WTC11 (cell line): ENCODE measurements around the gene INPP4B. TPM values are rescaled to one million over a fixed set of nuclear protein-coding genes. Genes with fewer than 3 reads are reported as not detected.

Experiments
- ATAC-seq: fragments of 200-7000 bp; cut with Tn5 transposase; 2 replicates; pipeline ENCODE4 v1.10.0; 2021; ENCODE audit warnings: mild to moderate bottlenecking, moderate library complexity
- CTCF ChIA-PET: fragments of 300-600 bp; sonication (Branson Sonifier 250); formaldehyde crosslinking; loops from one replicate; lab custom pipeline; 2021; ENCODE audit warnings: antibody characterized with exemption; lab: Charles Lee
- POLR2A ChIA-PET: fragments of 350-600 bp; sonication (Branson Sonifier 250); formaldehyde crosslinking; loops from one replicate; lab custom pipeline; 2021; ENCODE audit warnings: antibody characterized with exemption; lab: Charles Lee
- DNase-seq: peaks from one replicate; pipeline ENCODE4 v3.0.0; 2021; ENCODE audit warnings: low spot score
- H3K27ac Mint-ChIP-seq: 2 replicates; pipeline ENCODE4 v1.8.0; 2021; ENCODE audit warnings: mixed read lengths
- H3K27me3 Mint-ChIP-seq: 2 replicates; pipeline ENCODE4 v1.8.0; 2021; ENCODE audit warnings: low read depth, mild to moderate bottlenecking, moderate library complexity, mixed read lengths
- H3K36me3 Mint-ChIP-seq: 2 replicates; pipeline ENCODE4 v1.8.0; 2021; ENCODE audit warnings: mixed read lengths
- H3K4me1 Mint-ChIP-seq: 2 replicates; pipeline ENCODE4 v1.8.0; 2022; ENCODE audit warnings: mixed read lengths
- H3K4me3 Mint-ChIP-seq: 2 replicates; pipeline ENCODE4 v1.8.0; 2021; ENCODE audit warnings: mild to moderate bottlenecking, moderate library complexity, mixed read lengths
- H3K9me3 Mint-ChIP-seq: 2 replicates; pipeline ENCODE4 v1.8.0; 2021; ENCODE audit warnings: mixed read lengths
- FOXK1 ChIP-seq: sonication (generic); formaldehyde crosslinking; IDR thresholded peaks from 2 replicates; pipeline ENCODE4 v1.8.0; 2022; ENCODE audit warnings: mild to moderate bottlenecking, moderate library complexity, missing genetic modification reagents
- HMGA2 ChIP-seq: fragments of 250-450 bp; sonication (Bioruptor Pico); IDR thresholded peaks from 2 replicates; pipeline ENCODE4 v1.4.0; 2021; ENCODE audit warnings: mild to moderate bottlenecking, moderate library complexity
- JAZF1 ChIP-seq: fragments of 250-450 bp; sonication (Bioruptor Pico); IDR thresholded peaks from 2 replicates; pipeline ENCODE4 v1.9.0; 2021; ENCODE audit warnings: moderate library complexity, mild to moderate bottlenecking, inconsistent platforms
- KAT7 ChIP-seq: sonication (generic); formaldehyde crosslinking; IDR thresholded peaks from 2 replicates; pipeline ENCODE4 v1.8.1; 2023; ENCODE audit warnings: missing genetic modification reagents, mild to moderate bottlenecking, borderline replicate concordance
- NFYB ChIP-seq: sonication (generic); formaldehyde crosslinking; conservative IDR thresholded peaks from 2 replicates; pipeline ENCODE4 v1.8.0; 2022; ENCODE audit warnings: low read depth, missing genetic modification reagents
- NR3C1 ChIP-seq: sonication (generic); formaldehyde crosslinking; conservative IDR thresholded peaks from 2 replicates; pipeline ENCODE4 v1.8.1; 2023; ENCODE audit warnings: low read depth, mild to moderate bottlenecking, missing genetic modification reagents
- RORB ChIP-seq: fragments of 250-450 bp; sonication (Bioruptor Pico); IDR thresholded peaks from 2 replicates; pipeline ENCODE4 v1.9.0; 2021; ENCODE audit warnings: mild to moderate bottlenecking
- SMAD3 ChIP-seq: sonication (generic); formaldehyde crosslinking; IDR thresholded peaks from 2 replicates; pipeline ENCODE4 v1.8.0; 2022; ENCODE audit warnings: missing genetic modification reagents, mild to moderate bottlenecking, borderline replicate concordance
- ZNF232 ChIP-seq: sonication (generic); formaldehyde crosslinking; IDR thresholded peaks from 2 replicates; pipeline ENCODE4 v1.8.0; 2022; ENCODE audit warnings: mild to moderate bottlenecking, missing genetic modification reagents
- ZNF263 ChIP-seq: sonication (generic); formaldehyde crosslinking; IDR thresholded peaks from 2 replicates; pipeline ENCODE4 v1.8.1; 2022; ENCODE audit warnings: low read depth, mild to moderate bottlenecking, moderate library complexity, missing genetic modification reagents
- total RNA-seq: library from RNA; stranded (reverse); gene quantifications from 3 replicates; pipeline ENCODE4 v1.2.3, GENCODE V29; 2021
- TF ChIP-seq, protein P1 (sequence below): sonication (generic); formaldehyde crosslinking; IDR thresholded peaks from 2 replicates; pipeline ENCODE4 v1.8.0; 2022; ENCODE audit warnings: mild to moderate bottlenecking, missing genetic modification reagents
- TF ChIP-seq, protein P2 (sequence below): sonication (generic); formaldehyde crosslinking; IDR thresholded peaks from 2 replicates; pipeline ENCODE4 v1.8.0; 2022; ENCODE audit warnings: mild to moderate bottlenecking, missing genetic modification reagents
- TF ChIP-seq, protein P3 (sequence below): sonication (generic); formaldehyde crosslinking; IDR thresholded peaks from 2 replicates; pipeline ENCODE4 v1.8.0; 2022; ENCODE audit warnings: missing genetic modification reagents
- TF ChIP-seq, protein P4 (sequence below): sonication (generic); formaldehyde crosslinking; IDR thresholded peaks from 2 replicates; pipeline ENCODE4 v1.8.1; 2022; ENCODE audit warnings: missing genetic modification reagents, borderline replicate concordance
- TF ChIP-seq, protein P5 (sequence below): sonication (generic); formaldehyde crosslinking; IDR thresholded peaks from 2 replicates; pipeline ENCODE4 v1.8.1; 2023; ENCODE audit warnings: mild to moderate bottlenecking, missing genetic modification reagents
- TF ChIP-seq, protein P6 (sequence below): sonication (generic); formaldehyde crosslinking; IDR thresholded peaks from 2 replicates; pipeline ENCODE4 v1.8.0; 2022; ENCODE audit warnings: mild to moderate bottlenecking, missing genetic modification reagents
- TF ChIP-seq, protein P7 (sequence below): sonication (generic); formaldehyde crosslinking; IDR thresholded peaks from 2 replicates; pipeline ENCODE4 v1.8.1; 2022; ENCODE audit warnings: mild to moderate bottlenecking, missing genetic modification reagents, moderate library complexity, borderline replicate concordance
- TF ChIP-seq, protein P8 (sequence below): sonication (generic); formaldehyde crosslinking; IDR thresholded peaks from 2 replicates; pipeline ENCODE4 v1.8.0; 2023; ENCODE audit warnings: missing genetic modification reagents, mild to moderate bottlenecking, borderline replicate concordance

The INPP4B gene
- total RNA-seq, 1 experiment from 2014 or later = 0.92 TPM

DNA sequence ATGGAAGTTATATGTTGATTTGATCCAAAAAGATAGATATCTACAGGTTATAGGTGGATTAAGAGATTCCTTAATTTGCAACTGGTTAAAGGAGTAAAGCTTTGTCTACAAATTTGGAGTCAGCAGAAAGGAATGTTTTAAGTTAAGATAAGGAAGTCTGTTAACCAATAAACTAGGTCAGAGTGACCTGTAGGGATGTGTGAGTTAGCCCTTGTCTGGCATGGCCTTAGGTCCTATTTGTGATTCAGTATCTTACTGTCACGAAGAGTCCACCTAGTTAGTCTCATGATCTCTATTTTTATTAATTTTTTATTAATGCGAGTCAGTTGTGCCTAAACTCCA lies 230.8 kb downstream of the INPP4B start (continued):
- TF ChIP-seq KAT7 (no peak), SMAD3 (CRISPR knock-in tag) (no peak), JAZF1 (CRISPR knock-in tag) (no peak), HMGA2 (CRISPR knock-in tag) (no peak), FOXK1 (CRISPR knock-in tag) (no peak)
- TF ChIP-seq, protein P1, sequence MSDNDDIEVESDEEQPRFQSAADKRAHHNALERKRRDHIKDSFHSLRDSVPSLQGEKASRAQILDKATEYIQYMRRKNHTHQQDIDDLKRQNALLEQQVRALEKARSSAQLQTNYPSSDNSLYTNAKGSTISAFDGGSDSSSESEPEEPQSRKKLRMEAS (CRISPR knock-in tag) = no peak
- TF ChIP-seq, protein P2, sequence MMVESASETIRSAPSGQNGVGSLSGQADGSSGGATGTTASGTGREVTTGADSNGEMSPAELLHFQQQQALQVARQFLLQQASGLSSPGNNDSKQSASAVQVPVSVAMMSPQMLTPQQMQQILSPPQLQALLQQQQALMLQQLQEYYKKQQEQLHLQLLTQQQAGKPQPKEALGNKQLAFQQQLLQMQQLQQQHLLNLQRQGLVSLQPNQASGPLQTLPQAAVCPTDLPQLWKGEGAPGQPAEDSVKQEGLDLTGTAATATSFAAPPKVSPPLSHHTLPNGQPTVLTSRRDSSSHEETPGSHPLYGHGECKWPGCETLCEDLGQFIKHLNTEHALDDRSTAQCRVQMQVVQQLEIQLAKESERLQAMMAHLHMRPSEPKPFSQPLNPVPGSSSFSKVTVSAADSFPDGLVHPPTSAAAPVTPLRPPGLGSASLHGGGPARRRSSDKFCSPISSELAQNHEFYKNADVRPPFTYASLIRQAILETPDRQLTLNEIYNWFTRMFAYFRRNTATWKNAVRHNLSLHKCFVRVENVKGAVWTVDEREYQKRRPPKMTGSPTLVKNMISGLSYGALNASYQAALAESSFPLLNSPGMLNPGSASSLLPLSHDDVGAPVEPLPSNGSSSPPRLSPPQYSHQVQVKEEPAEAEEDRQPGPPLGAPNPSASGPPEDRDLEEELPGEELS (CRISPR knock-in tag) = no peak

DNA sequence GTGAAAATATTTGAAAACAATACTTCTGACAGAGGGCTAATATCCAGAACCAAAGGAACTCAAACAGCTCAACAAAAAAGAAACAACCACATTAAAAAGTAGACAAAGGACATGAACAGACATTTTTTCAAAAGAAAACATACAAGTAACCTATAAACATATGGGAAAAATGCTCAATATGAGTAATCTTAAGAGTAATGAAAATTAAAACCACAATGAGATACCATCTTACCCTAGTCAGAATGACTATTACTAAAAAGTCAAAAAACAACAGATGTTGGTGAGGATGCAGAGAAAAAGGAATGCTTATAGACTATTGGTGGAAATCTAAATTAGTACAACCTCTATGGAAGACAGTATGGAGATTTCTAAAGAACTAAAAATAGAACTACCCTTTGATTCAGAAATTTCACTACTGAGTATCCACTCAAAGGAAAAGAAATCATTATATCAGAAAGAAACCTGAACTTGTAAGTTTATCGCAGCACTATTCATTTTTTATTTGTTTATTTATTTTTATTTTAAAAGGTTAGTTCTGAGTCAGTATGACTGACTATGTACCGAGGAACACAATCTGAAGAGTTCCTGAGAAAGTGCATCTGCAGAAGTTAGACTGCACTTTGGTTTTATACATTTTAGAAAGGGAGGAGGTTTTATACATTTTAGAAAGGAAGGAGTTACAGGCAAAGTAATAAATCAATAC lies 231.3 kb downstream of the INPP4B start:
- ATAC-seq (no peak), DNase-seq (no peak)
- H3K27ac Mint-ChIP-seq = no peak overlapping the region
- ChIA-PET CTCF (no interaction called here), POLR2A (no interaction called here)
- no peaks in the 10 kb centered on the region for H3K27me3 Mint-ChIP-seq
- H3K36me3 Mint-ChIP-seq = no peaks in the 10 kb centered on the region
- peaks cover 4% of the 10 kb centered on the region; the same call in 1 of the 2 replicates for H3K4me1 Mint-ChIP-seq
- H3K4me3 Mint-ChIP-seq = no peak overlapping the region
- peaks cover 6% of the 10 kb centered on the region for H3K9me3 Mint-ChIP-seq
- TF ChIP-seq, protein P3, sequence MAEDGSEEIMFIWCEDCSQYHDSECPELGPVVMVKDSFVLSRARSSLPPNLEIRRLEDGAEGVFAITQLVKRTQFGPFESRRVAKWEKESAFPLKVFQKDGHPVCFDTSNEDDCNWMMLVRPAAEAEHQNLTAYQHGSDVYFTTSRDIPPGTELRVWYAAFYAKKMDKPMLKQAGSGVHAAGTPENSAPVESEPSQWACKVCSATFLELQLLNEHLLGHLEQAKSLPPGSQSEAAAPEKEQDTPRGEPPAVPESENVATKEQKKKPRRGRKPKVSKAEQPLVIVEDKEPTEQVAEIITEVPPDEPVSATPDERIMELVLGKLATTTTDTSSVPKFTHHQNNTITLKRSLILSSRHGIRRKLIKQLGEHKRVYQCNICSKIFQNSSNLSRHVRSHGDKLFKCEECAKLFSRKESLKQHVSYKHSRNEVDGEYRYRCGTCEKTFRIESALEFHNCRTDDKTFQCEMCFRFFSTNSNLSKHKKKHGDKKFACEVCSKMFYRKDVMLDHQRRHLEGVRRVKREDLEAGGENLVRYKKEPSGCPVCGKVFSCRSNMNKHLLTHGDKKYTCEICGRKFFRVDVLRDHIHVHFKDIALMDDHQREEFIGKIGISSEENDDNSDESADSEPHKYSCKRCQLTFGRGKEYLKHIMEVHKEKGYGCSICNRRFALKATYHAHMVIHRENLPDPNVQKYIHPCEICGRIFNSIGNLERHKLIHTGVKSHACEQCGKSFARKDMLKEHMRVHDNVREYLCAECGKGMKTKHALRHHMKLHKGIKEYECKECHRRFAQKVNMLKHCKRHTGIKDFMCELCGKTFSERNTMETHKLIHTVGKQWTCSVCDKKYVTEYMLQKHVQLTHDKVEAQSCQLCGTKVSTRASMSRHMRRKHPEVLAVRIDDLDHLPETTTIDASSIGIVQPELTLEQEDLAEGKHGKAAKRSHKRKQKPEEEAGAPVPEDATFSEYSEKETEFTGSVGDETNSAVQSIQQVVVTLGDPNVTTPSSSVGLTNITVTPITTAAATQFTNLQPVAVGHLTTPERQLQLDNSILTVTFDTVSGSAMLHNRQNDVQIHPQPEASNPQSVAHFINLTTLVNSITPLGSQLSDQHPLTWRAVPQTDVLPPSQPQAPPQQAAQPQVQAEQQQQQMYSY = no peak
- no peak for TF ChIP-seq NR3C1
- no peak for TF ChIP-seq ZNF232
- TF ChIP-seq, protein P4, sequence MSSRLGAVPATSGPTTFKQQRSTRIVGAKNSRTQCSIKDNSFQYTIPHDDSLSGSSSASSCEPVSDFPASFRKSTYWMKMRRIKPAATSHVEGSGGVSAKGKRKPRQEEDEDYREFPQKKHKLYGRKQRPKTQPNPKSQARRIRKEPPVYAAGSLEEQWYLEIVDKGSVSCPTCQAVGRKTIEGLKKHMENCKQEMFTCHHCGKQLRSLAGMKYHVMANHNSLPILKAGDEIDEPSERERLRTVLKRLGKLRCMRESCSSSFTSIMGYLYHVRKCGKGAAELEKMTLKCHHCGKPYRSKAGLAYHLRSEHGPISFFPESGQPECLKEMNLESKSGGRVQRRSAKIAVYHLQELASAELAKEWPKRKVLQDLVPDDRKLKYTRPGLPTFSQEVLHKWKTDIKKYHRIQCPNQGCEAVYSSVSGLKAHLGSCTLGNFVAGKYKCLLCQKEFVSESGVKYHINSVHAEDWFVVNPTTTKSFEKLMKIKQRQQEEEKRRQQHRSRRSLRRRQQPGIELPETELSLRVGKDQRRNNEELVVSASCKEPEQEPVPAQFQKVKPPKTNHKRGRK = no peak
- no peak for TF ChIP-seq NFYB
- TF ChIP-seq, protein P5, sequence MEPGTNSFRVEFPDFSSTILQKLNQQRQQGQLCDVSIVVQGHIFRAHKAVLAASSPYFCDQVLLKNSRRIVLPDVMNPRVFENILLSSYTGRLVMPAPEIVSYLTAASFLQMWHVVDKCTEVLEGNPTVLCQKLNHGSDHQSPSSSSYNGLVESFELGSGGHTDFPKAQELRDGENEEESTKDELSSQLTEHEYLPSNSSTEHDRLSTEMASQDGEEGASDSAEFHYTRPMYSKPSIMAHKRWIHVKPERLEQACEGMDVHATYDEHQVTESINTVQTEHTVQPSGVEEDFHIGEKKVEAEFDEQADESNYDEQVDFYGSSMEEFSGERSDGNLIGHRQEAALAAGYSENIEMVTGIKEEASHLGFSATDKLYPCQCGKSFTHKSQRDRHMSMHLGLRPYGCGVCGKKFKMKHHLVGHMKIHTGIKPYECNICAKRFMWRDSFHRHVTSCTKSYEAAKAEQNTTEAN (CRISPR knock-in tag) = no peak
- no peak for TF ChIP-seq JAZF1 (CRISPR knock-in tag)
- TF ChIP-seq, protein P6, sequence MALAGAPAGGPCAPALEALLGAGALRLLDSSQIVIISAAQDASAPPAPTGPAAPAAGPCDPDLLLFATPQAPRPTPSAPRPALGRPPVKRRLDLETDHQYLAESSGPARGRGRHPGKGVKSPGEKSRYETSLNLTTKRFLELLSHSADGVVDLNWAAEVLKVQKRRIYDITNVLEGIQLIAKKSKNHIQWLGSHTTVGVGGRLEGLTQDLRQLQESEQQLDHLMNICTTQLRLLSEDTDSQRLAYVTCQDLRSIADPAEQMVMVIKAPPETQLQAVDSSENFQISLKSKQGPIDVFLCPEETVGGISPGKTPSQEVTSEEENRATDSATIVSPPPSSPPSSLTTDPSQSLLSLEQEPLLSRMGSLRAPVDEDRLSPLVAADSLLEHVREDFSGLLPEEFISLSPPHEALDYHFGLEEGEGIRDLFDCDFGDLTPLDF (CRISPR knock-in tag) = no peak
- no peak for TF ChIP-seq ZNF263 (CRISPR knock-in tag)
- TF ChIP-seq RORB (CRISPR knock-in tag) = no peak
- TF ChIP-seq, protein P7, sequence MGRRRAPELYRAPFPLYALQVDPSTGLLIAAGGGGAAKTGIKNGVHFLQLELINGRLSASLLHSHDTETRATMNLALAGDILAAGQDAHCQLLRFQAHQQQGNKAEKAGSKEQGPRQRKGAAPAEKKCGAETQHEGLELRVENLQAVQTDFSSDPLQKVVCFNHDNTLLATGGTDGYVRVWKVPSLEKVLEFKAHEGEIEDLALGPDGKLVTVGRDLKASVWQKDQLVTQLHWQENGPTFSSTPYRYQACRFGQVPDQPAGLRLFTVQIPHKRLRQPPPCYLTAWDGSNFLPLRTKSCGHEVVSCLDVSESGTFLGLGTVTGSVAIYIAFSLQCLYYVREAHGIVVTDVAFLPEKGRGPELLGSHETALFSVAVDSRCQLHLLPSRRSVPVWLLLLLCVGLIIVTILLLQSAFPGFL (CRISPR knock-in tag) = no peak
- TF ChIP-seq KAT7 = no peak
- TF ChIP-seq, protein P8, sequence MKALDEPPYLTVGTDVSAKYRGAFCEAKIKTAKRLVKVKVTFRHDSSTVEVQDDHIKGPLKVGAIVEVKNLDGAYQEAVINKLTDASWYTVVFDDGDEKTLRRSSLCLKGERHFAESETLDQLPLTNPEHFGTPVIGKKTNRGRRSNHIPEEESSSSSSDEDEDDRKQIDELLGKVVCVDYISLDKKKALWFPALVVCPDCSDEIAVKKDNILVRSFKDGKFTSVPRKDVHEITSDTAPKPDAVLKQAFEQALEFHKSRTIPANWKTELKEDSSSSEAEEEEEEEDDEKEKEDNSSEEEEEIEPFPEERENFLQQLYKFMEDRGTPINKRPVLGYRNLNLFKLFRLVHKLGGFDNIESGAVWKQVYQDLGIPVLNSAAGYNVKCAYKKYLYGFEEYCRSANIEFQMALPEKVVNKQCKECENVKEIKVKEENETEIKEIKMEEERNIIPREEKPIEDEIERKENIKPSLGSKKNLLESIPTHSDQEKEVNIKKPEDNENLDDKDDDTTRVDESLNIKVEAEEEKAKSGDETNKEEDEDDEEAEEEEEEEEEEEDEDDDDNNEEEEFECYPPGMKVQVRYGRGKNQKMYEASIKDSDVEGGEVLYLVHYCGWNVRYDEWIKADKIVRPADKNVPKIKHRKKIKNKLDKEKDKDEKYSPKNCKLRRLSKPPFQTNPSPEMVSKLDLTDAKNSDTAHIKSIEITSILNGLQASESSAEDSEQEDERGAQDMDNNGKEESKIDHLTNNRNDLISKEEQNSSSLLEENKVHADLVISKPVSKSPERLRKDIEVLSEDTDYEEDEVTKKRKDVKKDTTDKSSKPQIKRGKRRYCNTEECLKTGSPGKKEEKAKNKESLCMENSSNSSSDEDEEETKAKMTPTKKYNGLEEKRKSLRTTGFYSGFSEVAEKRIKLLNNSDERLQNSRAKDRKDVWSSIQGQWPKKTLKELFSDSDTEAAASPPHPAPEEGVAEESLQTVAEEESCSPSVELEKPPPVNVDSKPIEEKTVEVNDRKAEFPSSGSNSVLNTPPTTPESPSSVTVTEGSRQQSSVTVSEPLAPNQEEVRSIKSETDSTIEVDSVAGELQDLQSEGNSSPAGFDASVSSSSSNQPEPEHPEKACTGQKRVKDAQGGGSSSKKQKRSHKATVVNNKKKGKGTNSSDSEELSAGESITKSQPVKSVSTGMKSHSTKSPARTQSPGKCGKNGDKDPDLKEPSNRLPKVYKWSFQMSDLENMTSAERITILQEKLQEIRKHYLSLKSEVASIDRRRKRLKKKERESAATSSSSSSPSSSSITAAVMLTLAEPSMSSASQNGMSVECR (CRISPR knock-in tag) = no peak
